H1 (cell line): Measurements from ENCODE around the gene NENF. TPM values are rescaled to one million over a fixed set of nuclear protein-coding genes. Genes with fewer than 3 reads are reported as not detected.

Experiments used
- CTCF ChIA-PET: fragments of 300-600 bp; sonication (Branson Sonifier 250); formaldehyde crosslinking; loops from one replicate; lab custom pipeline; 2021; ENCODE audit not compliant: partially characterized antibody; lab: Charles Lee
- POLR2A ChIA-PET: fragments of 300-600 bp; sonication (Branson Sonifier 250); formaldehyde crosslinking; loops from one replicate; lab custom pipeline; 2021; ENCODE audit warnings: inconsistent platforms; ENCODE audit not compliant: partially characterized antibody; lab: Charles Lee
- DNase-seq, 2 experiments: peaks; one replicate each; pipeline versions ENCODE4 v3.0.0 to v3.0.0-alpha.2; 2010 to 2022; ENCODE audit warnings: low spot score in 2 of 2, low read depth in 1 of 2, mixed read lengths in 1 of 2
- FAIRE-seq: peaks from 2 replicates; lab custom pipeline; 2011; peaks lifted over from hg19 to GRCh38; lab: Jason Lieb, UNC
- H2AFZ ChIP-seq: 2 replicates; pipeline ENCODE4 v1.8.1; 2012; ENCODE audit warnings: low read length, inconsistent platforms
- H2AK5ac ChIP-seq: 2 replicates; pipeline ENCODE4 v1.6.1; 2013; ENCODE audit warnings: low read depth, low read length
- H2BK120ac ChIP-seq: replicated peaks from 2 replicates; pipeline ENCODE3; 2013; ENCODE audit warnings: low read depth, low read length, inconsistent platforms
- H2BK12ac ChIP-seq: 2 replicates; pipeline ENCODE4 v1.6.1; 2013; ENCODE audit warnings: low read depth, low read length
- H2BK15ac ChIP-seq: 2 replicates; pipeline ENCODE4 v1.6.1; 2013; ENCODE audit warnings: low read length
- H2BK20ac ChIP-seq: 2 replicates; pipeline ENCODE4 v1.6.1; 2013; ENCODE audit warnings: low read length
- H2BK5ac ChIP-seq: 2 replicates; pipeline ENCODE4 v1.6.1; 2013; ENCODE audit warnings: low read depth, low read length
- H3K14ac ChIP-seq: 2 replicates; pipeline ENCODE4 v1.6.1; 2013; ENCODE audit warnings: inconsistent platforms; ENCODE audit not compliant: insufficient read length
- H3K18ac ChIP-seq: 2 replicates; pipeline ENCODE4 v1.6.1; 2013; ENCODE audit warnings: low read length; ENCODE audit errors: extremely low read depth
- H3K23ac ChIP-seq: 2 replicates; pipeline ENCODE4 v1.6.1; 2013; ENCODE audit warnings: inconsistent platforms; ENCODE audit not compliant: insufficient read length
- H3K23me2 ChIP-seq: 2 replicates; pipeline ENCODE4 v1.6.1; 2013; ENCODE audit warnings: low read depth, low read length
- H3K27ac ChIP-seq: 2 replicates; pipeline ENCODE4 v1.6.1; 2011; ENCODE audit warnings: low read depth, low read length, inconsistent platforms
- H3K27me3 ChIP-seq, 4 experiments: replicated peaks in 1 of 4; 1 replicate in 1 of 4; 2 replicates in 3 of 4; pipeline versions ENCODE4 v1.6.1 to v1.8.1; 2011 to 2013; ENCODE audit warnings: low read length in 3 of 4, mild to moderate bottlenecking in 3 of 4, inconsistent platforms in 2 of 4, mixed read lengths in 2 of 4, moderate library complexity in 1 of 4; ENCODE audit not compliant: control insufficient read depth in 3 of 4, insufficient read depth in 3 of 4; ENCODE audit errors: extremely low read depth in 1 of 4
- H3K36me3 ChIP-seq, 4 experiments: 2 replicates each; pipeline versions ENCODE4 v1.6.1 to v1.8.1; 2011 to 2013; ENCODE audit warnings: mild to moderate bottlenecking in 4 of 4, low read length in 3 of 4, moderate library complexity in 2 of 4, control low read depth in 1 of 4, inconsistent platforms in 1 of 4; ENCODE audit not compliant: insufficient read depth in 4 of 4, control insufficient read depth in 2 of 4
- H3K4ac ChIP-seq: replicated peaks from 2 replicates; pipeline ENCODE3; 2013; ENCODE audit warnings: low read length, low read depth, mixed read lengths, inconsistent platforms; ENCODE audit not compliant: insufficient read length
- H3K4me1 ChIP-seq, 4 experiments: replicated peaks in 1 of 4; 1 replicate in 1 of 4; 2 replicates in 3 of 4; pipeline versions ENCODE4 v1.6.1 to v1.8.1; 2011 to 2013; ENCODE audit warnings: low read length in 3 of 4, inconsistent platforms in 2 of 4, mixed read lengths in 1 of 4; ENCODE audit not compliant: insufficient read depth in 4 of 4, control insufficient read depth in 3 of 4
- H3K4me2 ChIP-seq, 2 experiments: 2 replicates each; pipeline versions ENCODE4 v1.6.1 to v1.8.1; 2011 to 2013; ENCODE audit warnings: low read depth in 2 of 2, low read length in 2 of 2, control low read depth in 1 of 2, inconsistent platforms in 1 of 2, mild to moderate bottlenecking in 1 of 2; ENCODE audit not compliant: insufficient read depth in 1 of 2
- H3K4me3 ChIP-seq, 4 experiments: fragments of 200-600, 300-600 bp in 1 of 4; sonication (generic), shearing (Covaris generic), sonication (Bioruptor Twin) in 1 of 4; 2 replicates each; pipeline versions ENCODE4 v1.5.1 to v1.8.1; 2011 to 2016; ENCODE audit warnings: low read length in 4 of 4, low read depth in 3 of 4, control low read depth in 2 of 4, inconsistent platforms in 2 of 4, mild to moderate bottlenecking in 2 of 4, mixed read lengths in 1 of 4, moderate library complexity in 1 of 4; ENCODE audit not compliant: insufficient read depth in 2 of 4; ENCODE audit errors: extremely low read depth in 1 of 4
- H3K56ac ChIP-seq: replicated peaks from 2 replicates; pipeline ENCODE3; 2013; ENCODE audit warnings: low read depth, mild to moderate bottlenecking, mixed read lengths, low read length, inconsistent platforms; ENCODE audit not compliant: insufficient read length
- H3K79me1 ChIP-seq: 2 replicates; pipeline ENCODE4 v1.6.1; 2013; ENCODE audit warnings: low read depth, low read length, control low read depth
- H3K79me2 ChIP-seq, 2 experiments: 2 replicates each; pipeline versions ENCODE4 v1.6.1 to v1.8.1; 2012 to 2013; ENCODE audit warnings: low read length in 2 of 2, mild to moderate bottlenecking in 2 of 2, inconsistent platforms in 1 of 2; ENCODE audit not compliant: insufficient read depth in 2 of 2, control insufficient read depth in 1 of 2
- H3K9ac ChIP-seq, 4 experiments: replicated peaks in 1 of 4; 1 replicate in 1 of 4; 2 replicates in 3 of 4; pipeline versions ENCODE4 v1.6.1 to v1.8.1; 2011 to 2013; ENCODE audit warnings: low read depth in 3 of 4, low read length in 3 of 4, control low read depth in 2 of 4, mild to moderate bottlenecking in 2 of 4, moderate library complexity in 2 of 4, inconsistent platforms in 1 of 4; ENCODE audit errors: extremely low read depth in 1 of 4
- H3K9me3 ChIP-seq, 2 experiments: 2 replicates each; pipeline versions ENCODE4 v1.6.1 to v1.8.1; 2012 to 2013; ENCODE audit warnings: mild to moderate bottlenecking in 2 of 2, moderate library complexity in 2 of 2, control low read depth in 1 of 2, inconsistent platforms in 1 of 2, low read depth in 1 of 2, low read length in 1 of 2, mixed read lengths in 1 of 2; ENCODE audit not compliant: insufficient read depth in 2 of 2
- H4K20me1 ChIP-seq, 2 experiments: replicated peaks in 1 of 2; 2 replicates each; pipeline versions ENCODE3 to v1.8.1; 2011 to 2013; ENCODE audit warnings: inconsistent platforms in 2 of 2, low read length in 2 of 2, mild to moderate bottlenecking in 1 of 2; ENCODE audit not compliant: insufficient read depth in 2 of 2, control insufficient read depth in 1 of 2
- H4K5ac ChIP-seq: 2 replicates; pipeline ENCODE4 v1.6.1; 2013; ENCODE audit warnings: low read length, low read depth, mixed read lengths, inconsistent platforms; ENCODE audit not compliant: insufficient read length
- H4K8ac ChIP-seq: 2 replicates; pipeline ENCODE4 v1.8.0; 2013; ENCODE audit warnings: mild to moderate bottlenecking, moderate library complexity, low read length, inconsistent platforms; ENCODE audit not compliant: insufficient read depth; ENCODE audit errors: extremely low read depth
- H4K91ac ChIP-seq: replicated peaks from 2 replicates; pipeline ENCODE3; 2013; ENCODE audit warnings: low read length, mixed read lengths, inconsistent platforms; ENCODE audit not compliant: insufficient read length
- EZH2 ChIP-seq: fragments of 200-600 bp; sonication (generic); IDR thresholded peaks from 2 replicates; pipeline ENCODE4 v1.7.1; 2012; ENCODE audit warnings: low read depth, mild to moderate bottlenecking, moderate library complexity, low read length, inconsistent platforms; ENCODE audit not compliant: severe bottlenecking
- FOSL1 ChIP-seq: IDR thresholded peaks from 2 replicates; pipeline ENCODE4 v1.6.1; 2011; ENCODE audit warnings: mild to moderate bottlenecking, low read depth, low read length, moderate library complexity; ENCODE audit not compliant: insufficient read depth
- JUND ChIP-seq: IDR thresholded peaks from 2 replicates; pipeline ENCODE4 v1.6.1; 2011; ENCODE audit warnings: mild to moderate bottlenecking, improper control_type of control experiment, low read length
- PHF8 ChIP-seq: fragments of 200-600 bp; sonication (generic); conservative IDR thresholded peaks from 2 replicates; pipeline ENCODE4 v1.7.1; 2012; ENCODE audit warnings: low read depth, mild to moderate bottlenecking, inconsistent platforms, low read length, moderate library complexity
- POLR2AphosphoS5 ChIP-seq: IDR thresholded peaks from 2 replicates; pipeline ENCODE4 v1.6.1; 2011; ENCODE audit warnings: low read depth, low read length
- SAP30 ChIP-seq: fragments of 300-600 bp; sonication (generic); IDR thresholded peaks from 2 replicates; pipeline ENCODE4 v1.7.1; 2012; ENCODE audit warnings: low read length, moderate library complexity, mild to moderate bottlenecking, inconsistent platforms; ENCODE audit not compliant: insufficient read depth, insufficient replicate concordance
- SUZ12 ChIP-seq: fragments of 200-600 bp; sonication (generic); IDR thresholded peaks from 2 replicates; pipeline ENCODE4 v1.6.1; 2012; ENCODE audit warnings: mild to moderate bottlenecking, inconsistent platforms, low read length, moderate library complexity, mixed read lengths
- WGBS, 2 experiments: shearing (Covaris generic) in 1 of 2; methylation state at CpG; one replicate each; pipeline versions ENCODE4 v1.1.6 to v1.1.7; 2013 to 2015; ENCODE audit warnings: low lambda C conversion rate in 2 of 2, mixed read lengths in 2 of 2, inconsistent platforms in 1 of 2, low coverage in 1 of 2, missing lambda C conversion rate in 1 of 2; ENCODE audit not compliant: insufficient replicate concordance in 2 of 2, insufficient coverage in 1 of 2, insufficient read length in 1 of 2; ENCODE audit errors: extremely low coverage in 1 of 2, missing lambda C conversion rate in 1 of 2; 5-methylcytosine and 5-hydroxymethylcytosine counted together
- polyA plus RNA-seq, 7 experiments: library from polyadenylated mRNA; depleted of rRNA in 3 of 7; stranded (reverse) in 5 of 7; unstranded in 2 of 7; fragments of >200 nt in 5 of 7; fragments of 200-250 nt in 2 of 7; gene quantifications; 1 replicate in 5 of 7; 2 replicates in 1 of 7; 4 replicates in 1 of 7; pipeline versions ENCODE4 v1.2.1 to v1.2.3, GENCODE V29; 2011 to 2013; ENCODE audit warnings: missing spikeins in 2 of 7, mixed read lengths in 2 of 7
- total RNA-seq: library from RNA; stranded (reverse); fragmentation: NEBNext Ultra II Directional; extraction: Animal tissue kit (Norgen Biotek cat#: 25700); gene quantifications from 2 replicates; pipeline ENCODE4 v1.2.1, GENCODE V29; 2021

The NENF gene
- total and polyA plus RNA-seq, 2 of the 8 experiments (the other 6 are each of a cell fraction or from before 2014, with no cell fraction given): 27.0 to 28.0 TPM

DNA sequence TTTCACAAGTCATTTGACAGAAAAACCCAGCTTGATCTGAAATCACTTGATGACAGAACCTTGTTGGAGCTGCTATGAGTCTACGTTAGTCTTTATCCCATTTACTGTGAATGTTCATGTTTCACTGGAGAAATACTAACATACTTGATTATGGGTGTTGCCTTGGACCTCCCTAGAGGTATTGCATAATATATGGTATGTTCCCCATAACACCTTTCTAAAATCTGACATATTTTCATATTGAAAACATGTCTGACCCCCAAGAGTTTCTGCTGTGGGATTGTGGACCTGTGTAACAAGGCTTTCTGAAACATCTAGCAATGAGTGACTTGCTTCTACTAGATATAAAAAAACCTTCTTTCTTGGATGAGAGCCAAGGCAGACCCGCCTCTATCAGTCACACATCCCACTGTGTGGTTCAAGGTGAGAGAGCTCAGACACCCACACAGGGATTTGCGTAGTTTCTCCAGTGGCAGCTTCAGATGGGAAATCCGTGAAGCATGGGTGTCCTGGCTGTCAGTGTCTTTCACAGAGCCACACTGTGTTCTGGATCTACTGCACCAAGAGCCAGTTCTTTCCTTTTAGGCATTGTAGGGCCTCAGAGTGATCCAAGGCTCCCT lies 4.6 kb downstream of the NENF start:
- H3K79me1 ChIP-seq: no peaks in the 10 kb centered on the region; the same call in 1 of the 2 replicates
- H2BK12ac ChIP-seq: no peak overlapping the region
- H3K4me3 ChIP-seq: no peak overlapping the region
- no peak overlapping the region for H2BK5ac ChIP-seq
- no peak overlapping the region for H3K14ac ChIP-seq
- FAIRE-seq (no peak), DNase-seq (no peak)
- H3K9me3 ChIP-seq: no peaks in the 10 kb centered on the region
- H3K36me3 ChIP-seq: no peaks in the 10 kb centered on the region
- H3K4me2 ChIP-seq: no peak overlapping the region
- 89% methylated on average over 4 of the region's 4 CpGs; no CpG with 5 or more reads in 1 of the 2 experiments for WGBS, 2 experiments
- H3K56ac ChIP-seq: no peak overlapping the region
- H3K4ac ChIP-seq: no peak overlapping the region
- H2BK20ac ChIP-seq: no peak overlapping the region
- no peaks in the 10 kb centered on the region for H4K20me1 ChIP-seq
- H3K23me2 ChIP-seq: peaks cover 2% of the 10 kb centered on the region; the same call in 1 of the 2 replicates
- POLR2A ChIA-PET: no interaction called here
- H2AFZ ChIP-seq: no peak overlapping the region
- peaks cover under 1 to 3% (median 2%) of the 10 kb centered on the region in 4 experiments; a peak in 3 of 7 replicates for H3K4me1 ChIP-seq
- H3K79me2 ChIP-seq: no peaks in the 10 kb centered on the region; a peak in 1 of 4 replicates
- CTCF ChIA-PET: interaction anchor here (0.6 to 1.8 kb wide), 5 partner anchors 11 to 373 kb away, joined by 3 to 8 read pairs (median 4); no protein-coding TSS in a partner anchor
- no peak overlapping the region for H2BK15ac ChIP-seq
- no peak overlapping the region for H4K91ac ChIP-seq
- H3K27me3 ChIP-seq: no peaks in the 10 kb centered on the region; a peak in 2 of 7 replicates
- H3K9ac ChIP-seq: no peak overlapping the region; a peak in 1 of 7 replicates
- no peak overlapping the region for H4K8ac ChIP-seq
- H2BK120ac ChIP-seq: no peak overlapping the region
- no peak overlapping the region for H4K5ac ChIP-seq
- H3K23ac ChIP-seq: no peak overlapping the region
- H3K18ac ChIP-seq: no peak overlapping the region
- H3K27ac ChIP-seq: no peak overlapping the region
- H2AK5ac ChIP-seq: no peak overlapping the region
- no peak for TF ChIP-seq PHF8
- no peak for TF ChIP-seq SUZ12
- TF ChIP-seq EZH2: no peak
- TF ChIP-seq JUND: no peak
- TF ChIP-seq SAP30: no peak
- TF ChIP-seq POLR2AphosphoS5: no peak
- no peak for TF ChIP-seq FOSL1
